Muscle of leg (tissue), 11 donors: ENCODE measurements around the gene GADD45GIP1. TPM values are rescaled to one million over a fixed set of nuclear protein-coding genes. Genes with fewer than 3 reads are reported as not detected.
"Not testable (repeated sequence)": the region's sequence is repeated elsewhere in the genome, so short reads cannot be mapped to it uniquely, and the experiment has no call there.

Experiments
- DNase-seq: peaks from one replicate; pipeline ENCODE4 v3.0.0; 2013
- H3K27ac ChIP-seq: one replicate; pipeline ENCODE4 v1.5.1; 2013; ENCODE audit warnings: mild to moderate bottlenecking, low read length, control low read depth
- H3K27me3 ChIP-seq: one replicate; pipeline ENCODE4 v1.6.1; 2013; ENCODE audit warnings: low read length; ENCODE audit not compliant: control insufficient read depth, insufficient read depth
- H3K36me3 ChIP-seq: one replicate; pipeline ENCODE4 v1.6.1; 2013; ENCODE audit warnings: low read length; ENCODE audit not compliant: control insufficient read depth, insufficient read depth
- H3K4me1 ChIP-seq: one replicate; pipeline ENCODE4 v1.6.1; 2013; ENCODE audit warnings: low read length; ENCODE audit not compliant: control insufficient read depth, insufficient read depth
- H3K4me3 ChIP-seq: one replicate; pipeline ENCODE4 v1.5.1; 2013; ENCODE audit warnings: low read length, control low read depth
- H3K9me3 ChIP-seq: replicated peaks from 2 replicates; pipeline ENCODE4 v1.6.1; 2013; ENCODE audit warnings: low read depth, low read length; ENCODE audit not compliant: control insufficient read depth
- WGBS: methylation state at CpG from one replicate; pipeline ENCODE4 v1.1.5; 2013; ENCODE audit warnings: missing lambda C conversion rate; ENCODE audit not compliant: insufficient coverage; 5-methylcytosine and 5-hydroxymethylcytosine counted together
- polyA plus RNA-seq, 8 donors: library from polyadenylated mRNA; unstranded; fragments of 120-200 nt; gene quantifications; one replicate each; pipeline versions ENCODE4 v1.2.1 to v1.2.3, GENCODE V29; 2013; ENCODE audit warnings: inconsistent platforms in 1 of 8, low replicate concordance in 1 of 8; ENCODE audit not compliant: insufficient read length in 8 of 8, insufficient read depth in 1 of 8
- total RNA-seq: library from RNA; stranded (reverse); fragments of 120-200 nt; gene quantifications from one replicate; pipeline ENCODE4 v1.2.4, GENCODE V29; 2013

Gene GADD45GIP1
- total and polyA plus RNA-seq, 9 donors = 24.4 to 63.6 (median 48.1) TPM

- no peaks in the 10 kb centered on the region for H3K36me3 ChIP-seq
- peaks cover 33% of the 10 kb centered on the region for H3K4me1 ChIP-seq
- H3K27me3 ChIP-seq = no peaks in the 10 kb centered on the region
- 80% methylated on average over 2 of the region's 6 CpGs for WGBS
- H3K9me3 ChIP-seq = no peaks in the 10 kb centered on the region
- no peak for DNase-seq
- H3K27ac ChIP-seq = no peak overlapping the region
- no peak overlapping the region for H3K4me3 ChIP-seq
Measured at GRCh38 chr19:12982648-12983047, 25.6 kb upstream of the GADD45GIP1 start.

GRCh38 chr19:12979974-12980373 is 23.0 kb upstream of the GADD45GIP1 start:
- H3K27me3 ChIP-seq = no peaks in the 10 kb centered on the region
- H3K36me3 ChIP-seq = no peaks in the 10 kb centered on the region
- H3K9me3 ChIP-seq = no peaks in the 10 kb centered on the region
- no peak overlapping the region for H3K4me3 ChIP-seq
- peaks cover 30% of the 10 kb centered on the region for H3K4me1 ChIP-seq
- WGBS = 85% methylated on average over 3 of the region's 3 CpGs
- DNase-seq = no peak
- H3K27ac ChIP-seq = no peak overlapping the region

GRCh38 chr19:12976109-12976508 is 19.1 kb upstream of the GADD45GIP1 start:
- not testable (repeated sequence) for H3K27me3 ChIP-seq, H3K36me3 ChIP-seq, DNase-seq, H3K9me3 ChIP-seq, H3K4me3 ChIP-seq, H3K27ac ChIP-seq
- 84% methylated on average over 3 of the region's 7 CpGs for WGBS
- H3K4me1 ChIP-seq = peaks cover 19% of the 10 kb centered on the region

GRCh38 chr19:12975221-12975741 is 18.3 kb upstream of the GADD45GIP1 start:
- Histone ChIP-seq H3K36me3 (no peaks in the 10 kb centered on the region), H3K27ac (no peak overlapping the region), H3K27me3 (no peaks in the 10 kb centered on the region), H3K9me3 (no peaks in the 10 kb centered on the region), H3K4me3 (no peak overlapping the region), H3K4me1 (peaks cover 19% of the 10 kb centered on the region)
- WGBS = 73% methylated on average over 11 of the region's 17 CpGs
- DNase-seq = no peak

GRCh38 chr19:12974301-12975220 is 17.5 kb upstream of the GADD45GIP1 start:
- Histone ChIP-seq H3K27me3 (no peaks in the 10 kb centered on the region), H3K27ac (peak overlapping the region; percentile 59), H3K36me3 (no peaks in the 10 kb centered on the region), H3K4me1 (peaks cover 24% of the 10 kb centered on the region), H3K4me3 (no peak overlapping the region), H3K9me3 (no peaks in the 10 kb centered on the region)
- 32% methylated on average over 13 of the region's 19 CpGs for WGBS
- peak; percentile 59 for DNase-seq

GRCh38 chr19:12973236-12973635 is 16.2 kb upstream of the GADD45GIP1 start:
- 73% methylated on average over 16 of the region's 16 CpGs for WGBS
- Histone ChIP-seq H3K27me3 (no peaks in the 10 kb centered on the region), H3K9me3 (no peaks in the 10 kb centered on the region), H3K4me3 (no peak overlapping the region), H3K27ac (no peak overlapping the region), H3K36me3 (no peaks in the 10 kb centered on the region), H3K4me1 (peaks cover 29% of the 10 kb centered on the region)
- no peak for DNase-seq

- no peak overlapping the region for H3K4me3 ChIP-seq
- 86% methylated on average over 7 of the region's 7 CpGs for WGBS
- no peaks in the 10 kb centered on the region for H3K9me3 ChIP-seq
- no peaks in the 10 kb centered on the region for H3K36me3 ChIP-seq
- no peak overlapping the region for H3K27ac ChIP-seq
- H3K4me1 ChIP-seq = peaks cover 25% of the 10 kb centered on the region
- H3K27me3 ChIP-seq = no peaks in the 10 kb centered on the region
- no peak for DNase-seq
Measured at GRCh38 chr19:12970070-12970820, 13.2 kb upstream of the GADD45GIP1 start.

GRCh38 chr19:12969292-12969988 is 12.4 kb upstream of the GADD45GIP1 start, which contains the start of gene DAND5:
DAND5 (plus strand) TSS chr19:12969576; CDS start chr19:12969661, 85 bp downstream.
- Histone ChIP-seq H3K4me3 (no peak within 1 kb of the TSS), H3K36me3 (no peaks in the 10 kb centered on the region), H3K4me1 (peaks cover 20% of the 10 kb centered on the region), H3K27ac (no peak within 1 kb of the TSS), H3K9me3 (no peaks in the 10 kb centered on the region), H3K27me3 (no peaks in the 10 kb centered on the region)
- DNase-seq = no peak
- 29% methylated on average over 10 of the region's 14 CpGs for WGBS

GRCh38 chr19:12967907-12968306 is 10.9 kb upstream of the GADD45GIP1 start:
- no peak for DNase-seq
- no peak overlapping the region for H3K4me3 ChIP-seq
- peaks cover 18% of the 10 kb centered on the region for H3K4me1 ChIP-seq
- H3K36me3 ChIP-seq = no peaks in the 10 kb centered on the region
- no peak overlapping the region for H3K27ac ChIP-seq
- no peaks in the 10 kb centered on the region for H3K27me3 ChIP-seq
- H3K9me3 ChIP-seq = no peaks in the 10 kb centered on the region
- 96% methylated on average over 4 of the region's 5 CpGs for WGBS

- Histone ChIP-seq H3K4me3 (no peak overlapping the region), H3K4me1 (peaks cover 18% of the 10 kb centered on the region), H3K27ac (no peak overlapping the region), H3K9me3 (no peaks in the 10 kb centered on the region), H3K27me3 (no peaks in the 10 kb centered on the region), H3K36me3 (no peaks in the 10 kb centered on the region)
- 78% methylated on average over 2 of the region's 8 CpGs for WGBS
- DNase-seq = no peak
Measured at GRCh38 chr19:12965812-12966135, 8.8 kb upstream of the GADD45GIP1 start.
